ENCODE measurements around the gene ELF3.

The ELF3 gene

GRCh38 chr1:201982623-201983379, 27.6 kb upstream of the ELF3 start, which contains the start of gene RNPEP:
Gene RNPEP (plus strand): TSS chr1:201982648. CDS start chr1:201982667, 19 bp downstream.
- peak within 1 kb of the TSS; percentile 83 for H3K4me3 ChIP-seq (ENCODE audit: low read depth, low read length)
- TF ChIP-seq CTCF (IDR thresholded peaks at IDR 0.05; ENCODE audit: borderline replicate concordance, insufficient read depth, low read depth, low read length), result 0 out of 2 replicates have a peak, but pooled peaks have one; percentile 24

DNA sequence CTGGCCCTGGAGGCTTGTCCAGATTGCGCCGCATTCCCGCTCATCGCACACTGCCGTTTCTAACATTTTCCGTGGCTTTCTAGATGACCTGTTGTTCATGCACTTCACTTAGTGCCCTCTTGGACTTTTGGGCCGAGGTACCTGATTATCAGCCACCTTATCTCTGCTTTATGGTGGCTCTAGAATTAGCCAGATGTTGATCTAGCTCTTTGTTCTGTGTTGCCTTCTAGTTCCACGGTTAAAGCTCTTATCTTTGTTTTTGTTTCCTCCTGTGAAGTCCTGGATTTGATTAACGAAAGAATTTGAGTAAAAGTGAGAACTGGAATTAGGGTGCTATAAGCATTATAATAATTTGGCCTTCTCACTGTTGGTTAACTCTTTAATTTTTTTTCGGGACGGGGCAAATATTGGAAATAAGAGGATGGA, 27.0 kb upstream of the ELF3 start:
- TF ChIP-seq CTCF (IDR thresholded peaks at IDR 0.05; ENCODE audit: borderline replicate concordance, insufficient read depth, low read depth, low read length), result no peak
- peak overlapping the region; percentile 83 for H3K4me3 ChIP-seq (ENCODE audit: low read depth, low read length)

- TF ChIP-seq CTCF (IDR thresholded peaks at IDR 0.05; ENCODE audit: borderline replicate concordance, insufficient read depth, low read depth, low read length), result no peak
- no peak overlapping the region for H3K4me3 ChIP-seq (ENCODE audit: low read depth, low read length)
Measured at GRCh38 chr1:201984446-201984845, 25.9 kb upstream of the ELF3 start.

- no peak overlapping the region for H3K4me3 ChIP-seq (ENCODE audit: low read depth, low read length)
- TF ChIP-seq CTCF (IDR thresholded peaks at IDR 0.05; ENCODE audit: borderline replicate concordance, insufficient read depth, low read depth, low read length), result no peak
Measured at GRCh38 chr1:201985355-201985754, 25.0 kb upstream of the ELF3 start.

- no peak for TF ChIP-seq CTCF (IDR thresholded peaks at IDR 0.05; ENCODE audit: borderline replicate concordance, insufficient read depth, low read depth, low read length)
- H3K4me3 ChIP-seq (ENCODE audit: low read depth, low read length), result no peak overlapping the region
Measured at GRCh38 chr1:201988601-201989000, 21.8 kb upstream of the ELF3 start.

- H3K4me3 ChIP-seq (ENCODE audit: low read depth, low read length), result no peak overlapping the region
- TF ChIP-seq CTCF (IDR thresholded peaks at IDR 0.05; ENCODE audit: borderline replicate concordance, insufficient read depth, low read depth, low read length), result no peak
Measured at GRCh38 chr1:201989354-201990128, 20.8 kb upstream of the ELF3 start.
